ENCODE results near the gene MTHFD1L. TPM values are rescaled to one million over a fixed set of nuclear protein-coding genes. Genes with fewer than 3 reads are reported as not detected.

Gene MTHFD1L
- total RNA-seq, 1 donor from 2014 or later: 59.1 TPM

GRCh38 chr6:150890346-150890745, 24.8 kb downstream of the MTHFD1L start:
- Mint-ChIP-seq H3K36me3 (peaks cover 30% of the 10 kb centered on the region), H3K9me3 (no peaks in the 10 kb centered on the region), H3K27me3 (ENCODE audit: low read depth) (no peaks in the 10 kb centered on the region), H3K4me1 (peaks cover 33% of the 10 kb centered on the region), H3K4me3 (no peak overlapping the region), H3K27ac (no peak overlapping the region)
- TF ChIP-seq CTCF (IDR thresholded peaks at IDR 0.05; ENCODE audit: unreplicated experiment): no peak
- DNase-seq (ENCODE audit: low spot score in 2 of 2, unreplicated experiment in 2 of 2): no peak

- Mint-ChIP-seq H3K27ac (no peak overlapping the region), H3K4me1 (peaks cover 39% of the 10 kb centered on the region), H3K36me3 (peaks cover 21% of the 10 kb centered on the region), H3K27me3 (ENCODE audit: low read depth) (no peaks in the 10 kb centered on the region), H3K9me3 (no peaks in the 10 kb centered on the region), H3K4me3 (no peak overlapping the region)
- TF ChIP-seq CTCF (IDR thresholded peaks at IDR 0.05; ENCODE audit: unreplicated experiment): peak; percentile 88
- DNase-seq (ENCODE audit: low spot score in 2 of 2, unreplicated experiment in 2 of 2): peak in 1 of 2 experiments; percentile 80
Observed at GRCh38 chr6:150891888-150892485, 26.5 kb downstream of the MTHFD1L start.

- DNase-seq (ENCODE audit: low spot score in 2 of 2, unreplicated experiment in 2 of 2): no peak
- H3K27me3 Mint-ChIP-seq (ENCODE audit: low read depth): no peaks in the 10 kb centered on the region
- H3K4me3 Mint-ChIP-seq: no peak overlapping the region
- no peak for TF ChIP-seq CTCF (IDR thresholded peaks at IDR 0.05; ENCODE audit: unreplicated experiment)
- H3K9me3 Mint-ChIP-seq: no peaks in the 10 kb centered on the region
- peaks cover 50% of the 10 kb centered on the region for H3K4me1 Mint-ChIP-seq
- peak overlapping the region; percentile 85 for H3K27ac Mint-ChIP-seq
- peaks cover 10% of the 10 kb centered on the region for H3K36me3 Mint-ChIP-seq
Observed at GRCh38 chr6:150894191-150894744, 28.8 kb downstream of the MTHFD1L start.

GRCh38 chr6:150894935-150895552, 29.5 kb downstream of the MTHFD1L start:
- Mint-ChIP-seq H3K9me3 (no peaks in the 10 kb centered on the region), H3K27ac (peak overlapping the region; percentile 85), H3K4me3 (no peak overlapping the region), H3K36me3 (peaks cover 6% of the 10 kb centered on the region), H3K27me3 (ENCODE audit: low read depth) (no peaks in the 10 kb centered on the region), H3K4me1 (peaks cover 50% of the 10 kb centered on the region)
- DNase-seq (ENCODE audit: low spot score in 2 of 2, unreplicated experiment in 2 of 2): no peak
- no peak for TF ChIP-seq CTCF (IDR thresholded peaks at IDR 0.05; ENCODE audit: unreplicated experiment)

- Mint-ChIP-seq H3K27ac (peak overlapping the region; percentile 47), H3K27me3 (ENCODE audit: low read depth) (no peaks in the 10 kb centered on the region), H3K9me3 (no peaks in the 10 kb centered on the region), H3K36me3 (peaks cover 2% of the 10 kb centered on the region), H3K4me1 (peaks cover 54% of the 10 kb centered on the region), H3K4me3 (no peak overlapping the region)
- TF ChIP-seq CTCF (IDR thresholded peaks at IDR 0.05; ENCODE audit: unreplicated experiment): no peak
- DNase-seq (ENCODE audit: low spot score in 2 of 2, unreplicated experiment in 2 of 2): no peak
Observed at GRCh38 chr6:150895928-150896632, 30.6 kb downstream of the MTHFD1L start.

Measured in mesothelial cell of epicardium (in vitro differentiated cells).